Neutrophil (primary cell): ENCODE measurements around the gene INSYN1.

ENCODE experiments used
- H3K27ac ChIP-seq: fragments of 200-600 bp; sonication (generic); 2 replicates; pipeline ENCODE4 v1.5.1; 2016; ENCODE audit warnings: mild to moderate bottlenecking, moderate library complexity
- H3K27me3 ChIP-seq: fragments of 200-600 bp; sonication (generic); 2 replicates; pipeline ENCODE4 v1.6.0; 2016; ENCODE audit warnings: mild to moderate bottlenecking
- H3K36me3 ChIP-seq: fragments of 200-600 bp; sonication (generic); 2 replicates; pipeline ENCODE4 v1.5.1; 2017
- H3K4me1 ChIP-seq, 2 experiments: fragments of 200-600 bp in 1 of 2; sonication (generic) in 1 of 2; 1 replicate in 1 of 2; 2 replicates in 1 of 2; pipeline versions ENCODE4 v1.5.1 to v1.6.1; 2013 to 2016; ENCODE audit warnings: low read depth in 1 of 2, low read length in 1 of 2, mild to moderate bottlenecking in 1 of 2, moderate library complexity in 1 of 2; ENCODE audit not compliant: control insufficient read depth in 1 of 2, insufficient read depth in 1 of 2
- H3K4me3 ChIP-seq, 2 experiments: fragments of 200-600 bp in 1 of 2; sonication (generic) in 1 of 2; 1 replicate in 1 of 2; 2 replicates in 1 of 2; pipeline ENCODE4 v1.5.1; 2013 to 2016; ENCODE audit warnings: low read depth in 1 of 2, low read length in 1 of 2, mild to moderate bottlenecking in 1 of 2, moderate library complexity in 1 of 2
- H3K9me3 ChIP-seq: fragments of 200-600 bp; sonication (generic); 2 replicates; pipeline ENCODE4 v1.5.1; 2016
- TF ChIP-seq, protein P1 (sequence below): fragments of 200-600 bp; sonication (generic); IDR thresholded peaks from 2 replicates; pipeline ENCODE4 v1.5.1; 2016; ENCODE audit warnings: antibody characterized with exemption

INSYN1 gene, protein sequence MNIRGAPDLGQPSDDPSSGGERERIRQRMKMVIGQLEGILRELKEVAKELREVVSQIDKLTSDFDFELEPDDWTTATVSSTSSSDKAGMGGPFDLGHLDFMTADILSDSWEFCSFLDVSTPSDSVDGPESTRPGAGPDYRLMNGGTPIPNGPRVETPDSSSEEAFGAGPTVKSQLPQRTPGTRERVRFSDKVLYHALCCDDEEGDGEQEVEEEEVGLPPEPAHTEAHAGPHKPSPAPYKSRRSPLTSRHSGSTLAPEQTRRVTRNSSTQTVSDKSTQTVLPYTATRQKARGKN

DNA sequence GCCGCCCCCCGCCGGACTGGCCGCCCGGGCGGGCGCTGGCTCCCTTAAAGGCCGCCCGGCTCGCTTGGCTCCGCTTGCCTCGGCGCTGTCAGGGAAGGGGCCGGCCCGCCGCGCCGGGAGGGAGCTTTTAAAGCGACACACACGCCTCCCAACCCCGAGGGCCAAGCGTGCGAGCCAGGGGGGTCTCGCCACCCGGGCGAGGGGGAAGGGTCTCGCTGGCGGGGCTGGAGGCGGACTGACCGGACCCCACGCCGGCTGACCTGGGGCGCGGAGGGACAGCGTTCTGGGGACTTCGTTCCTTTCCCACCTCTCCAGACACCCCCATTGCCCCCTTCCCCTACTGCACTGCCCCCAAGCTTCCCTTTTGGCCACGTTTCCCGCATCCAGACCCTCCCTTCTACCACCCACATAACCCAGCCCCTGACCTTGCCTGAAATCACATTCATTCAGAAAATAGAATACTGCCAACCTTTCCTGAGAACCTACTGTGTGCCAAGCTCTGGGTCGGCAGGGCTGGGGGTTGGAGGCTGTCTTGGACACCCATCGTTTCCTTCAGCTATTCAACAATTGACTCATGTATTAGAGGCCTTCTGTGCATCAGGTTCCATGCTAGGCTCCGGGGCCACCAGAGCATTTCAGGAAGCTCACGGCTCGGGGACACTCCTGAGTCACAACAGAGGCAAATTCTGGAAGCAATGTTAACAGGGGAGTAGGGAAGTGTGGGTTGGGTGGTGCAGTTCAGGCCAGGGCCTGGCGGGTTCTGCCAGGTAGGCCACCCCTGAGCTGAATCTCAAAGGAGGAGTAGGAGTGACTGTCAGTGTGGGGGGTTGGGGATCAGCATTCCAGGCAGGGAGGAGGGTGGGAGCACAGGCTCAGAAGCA lies at the start of gene INSYN1:
Gene INSYN1, minus strand, starts transcription at position 102 of the 881 bp plus-strand sequence. CDS start 2,221 bp downstream, outside the sequence.
- no peak within 1 kb of the TSS for H3K27ac ChIP-seq

GRCh38 chr15:73802431-73803041 lies 49.4 kb upstream of the INSYN1 start:
- TF ChIP-seq, protein P1, sequence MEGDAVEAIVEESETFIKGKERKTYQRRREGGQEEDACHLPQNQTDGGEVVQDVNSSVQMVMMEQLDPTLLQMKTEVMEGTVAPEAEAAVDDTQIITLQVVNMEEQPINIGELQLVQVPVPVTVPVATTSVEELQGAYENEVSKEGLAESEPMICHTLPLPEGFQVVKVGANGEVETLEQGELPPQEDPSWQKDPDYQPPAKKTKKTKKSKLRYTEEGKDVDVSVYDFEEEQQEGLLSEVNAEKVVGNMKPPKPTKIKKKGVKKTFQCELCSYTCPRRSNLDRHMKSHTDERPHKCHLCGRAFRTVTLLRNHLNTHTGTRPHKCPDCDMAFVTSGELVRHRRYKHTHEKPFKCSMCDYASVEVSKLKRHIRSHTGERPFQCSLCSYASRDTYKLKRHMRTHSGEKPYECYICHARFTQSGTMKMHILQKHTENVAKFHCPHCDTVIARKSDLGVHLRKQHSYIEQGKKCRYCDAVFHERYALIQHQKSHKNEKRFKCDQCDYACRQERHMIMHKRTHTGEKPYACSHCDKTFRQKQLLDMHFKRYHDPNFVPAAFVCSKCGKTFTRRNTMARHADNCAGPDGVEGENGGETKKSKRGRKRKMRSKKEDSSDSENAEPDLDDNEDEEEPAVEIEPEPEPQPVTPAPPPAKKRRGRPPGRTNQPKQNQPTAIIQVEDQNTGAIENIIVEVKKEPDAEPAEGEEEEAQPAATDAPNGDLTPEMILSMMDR = no peak
- no peaks in the 10 kb centered on the region for H3K36me3 ChIP-seq
- no peaks in the 10 kb centered on the region for H3K4me1 ChIP-seq
- no peak overlapping the region for H3K27ac ChIP-seq
- H3K9me3 ChIP-seq = no peaks in the 10 kb centered on the region
- H3K27me3 ChIP-seq = no peaks in the 10 kb centered on the region
- H3K4me3 ChIP-seq = no peak overlapping the region

More for the DNA sequence above, at the start of gene INSYN1:
- Histone ChIP-seq H3K36me3 (no peaks in the 10 kb centered on the region), H3K4me1 (no peaks in the 10 kb centered on the region), H3K9me3 (no peaks in the 10 kb centered on the region), H3K27me3 (peaks cover 99% of the 10 kb centered on the region), H3K4me3 (no peak within 1 kb of the TSS)
- TF ChIP-seq, protein P1 = no peak

DNA sequence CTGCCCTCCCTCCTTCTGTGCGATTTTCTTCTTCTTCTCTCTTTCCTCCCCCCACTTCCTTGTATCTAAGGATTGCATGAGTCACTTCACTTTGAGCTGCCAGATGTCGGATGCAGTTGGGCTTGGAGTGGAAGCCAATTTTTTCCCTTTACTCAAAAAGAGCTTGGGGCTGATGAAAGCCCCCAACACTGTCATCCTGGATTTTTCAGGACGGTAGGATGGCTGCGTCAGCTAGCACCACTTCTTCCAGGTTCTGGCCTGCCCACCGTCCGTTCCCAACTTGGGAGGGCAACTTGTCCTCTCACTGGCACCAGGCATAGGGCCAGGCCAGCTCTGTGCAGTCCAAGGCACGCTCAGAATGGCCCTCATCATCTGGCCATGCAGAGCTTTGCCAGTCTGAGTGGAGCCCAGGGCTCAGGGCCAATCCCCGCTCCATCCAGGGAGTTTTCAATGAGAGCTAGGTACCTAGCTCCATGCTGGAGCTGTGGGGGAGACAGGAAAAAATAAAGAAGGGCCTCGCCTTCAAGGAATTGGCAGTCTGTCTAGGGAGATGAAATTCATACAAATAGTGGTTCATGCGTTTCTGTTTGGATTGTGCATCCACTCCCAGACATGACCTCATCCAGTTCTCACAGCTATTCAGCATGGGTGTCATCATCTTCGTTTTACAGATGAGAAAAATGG lies 47.7 kb upstream of the INSYN1 start:
- no peak overlapping the region for H3K4me3 ChIP-seq
- no peaks in the 10 kb centered on the region for H3K4me1 ChIP-seq
- no peaks in the 10 kb centered on the region for H3K9me3 ChIP-seq
- H3K27ac ChIP-seq = no peak overlapping the region
- H3K27me3 ChIP-seq = no peaks in the 10 kb centered on the region
- H3K36me3 ChIP-seq = no peaks in the 10 kb centered on the region
- TF ChIP-seq, protein P1 = no peak

DNA sequence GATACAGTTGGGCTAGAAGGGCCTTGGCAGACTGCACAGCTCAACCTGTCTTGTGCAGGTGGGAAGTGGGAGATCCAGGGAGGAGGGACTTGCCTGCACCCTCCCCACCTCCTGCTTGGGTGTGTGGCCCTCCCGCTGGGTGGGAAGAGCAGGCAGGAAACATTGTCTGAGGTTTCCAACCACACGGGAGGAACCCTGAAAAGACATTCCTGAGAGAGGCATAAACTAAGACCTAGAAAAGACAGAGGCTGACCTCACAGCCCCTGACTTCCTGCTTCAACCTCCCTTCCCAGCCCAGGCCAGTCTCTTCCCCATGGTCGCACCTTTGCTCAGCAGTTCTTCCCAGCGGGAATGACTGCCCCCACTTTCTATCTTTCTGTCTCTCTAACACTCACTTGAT lies 46.3 kb upstream of the INSYN1 start:
- H3K27me3 ChIP-seq = no peaks in the 10 kb centered on the region
- no peaks in the 10 kb centered on the region for H3K9me3 ChIP-seq
- no peaks in the 10 kb centered on the region for H3K4me1 ChIP-seq
- H3K27ac ChIP-seq = no peak overlapping the region
- H3K36me3 ChIP-seq = no peaks in the 10 kb centered on the region
- TF ChIP-seq, protein P1 = no peak
- H3K4me3 ChIP-seq = no peak overlapping the region

- no peak overlapping the region for H3K4me3 ChIP-seq
- TF ChIP-seq, protein P1 = no peak
- H3K4me1 ChIP-seq = no peaks in the 10 kb centered on the region
- H3K36me3 ChIP-seq = no peaks in the 10 kb centered on the region
- H3K27ac ChIP-seq = no peak overlapping the region
- no peaks in the 10 kb centered on the region for H3K27me3 ChIP-seq
- no peaks in the 10 kb centered on the region for H3K9me3 ChIP-seq
Observed at GRCh38 chr15:73797366-73798158, 44.4 kb upstream of the INSYN1 start.
